Tibial artery (tissue), 4 donors: ENCODE results near the gene TCP1.
"Not testable (repeated sequence)": the region's sequence is repeated elsewhere in the genome, so short reads cannot be mapped to it uniquely, and the experiment has no call there.

Experiments used
- DNase-seq, 2 donors: peaks; one replicate each; pipeline ENCODE4 v3.0.0-alpha.2; 2019
- H3K27ac ChIP-seq, 2 donors: fragments of 200-600 bp; sonication (generic) in 1 of 2; 1 replicate in 1 of 2; 2 replicates in 1 of 2; pipeline ENCODE4 v1.5.1; 2018 to 2019; ENCODE audit warnings: mild to moderate bottlenecking in 1 of 2
- H3K27me3 ChIP-seq, 2 donors: fragments of 200-600 bp; sonication (generic) in 1 of 2; one replicate each; pipeline versions ENCODE4 v1.5.1 to v1.6.0; 2016 to 2019
- H3K36me3 ChIP-seq, 3 donors: fragments of 200-600 bp; sonication (generic) in 2 of 3; one replicate each; pipeline ENCODE4 v1.5.1; 2016 to 2019; ENCODE audit warnings: mild to moderate bottlenecking in 2 of 3
- H3K4me1 ChIP-seq, 4 donors: fragments of 200-600 bp; sonication (generic) in 2 of 4; 1 replicate in 3 of 4; 2 replicates in 1 of 4; pipeline ENCODE4 v1.5.1; 2016 to 2019
- H3K4me3 ChIP-seq, 2 donors: fragments of 200-600 bp; sonication (generic) in 1 of 2; 1 replicate in 1 of 2; 2 replicates in 1 of 2; pipeline ENCODE4 v1.5.1; 2018 to 2019; ENCODE audit warnings: mild to moderate bottlenecking in 2 of 2
- H3K9me3 ChIP-seq, 3 donors: fragments of 200-600 bp; sonication (generic) in 1 of 3; one replicate each; pipeline ENCODE4 v1.5.1; 2016 to 2019
- intact Hi-C: fragments of 100-400 bp; cut with DNase I; formaldehyde crosslinking; loops from one replicate; pipeline ENCODE4 v1.15.0; 2023; ENCODE audit warnings: low total_unique reads
- TF ChIP-seq, protein P1 (sequence below), 2 experiments: fragments of 200-600 bp in 1 of 2; fragments of 450-650 bp in 1 of 2; IDR thresholded peaks; one replicate each; pipeline ENCODE4 v1.5.1; 2017 to 2019; ENCODE audit warnings: antibody characterized with exemption in 2 of 2, mild to moderate bottlenecking in 1 of 2, moderate library complexity in 1 of 2

Gene TCP1

DNA sequence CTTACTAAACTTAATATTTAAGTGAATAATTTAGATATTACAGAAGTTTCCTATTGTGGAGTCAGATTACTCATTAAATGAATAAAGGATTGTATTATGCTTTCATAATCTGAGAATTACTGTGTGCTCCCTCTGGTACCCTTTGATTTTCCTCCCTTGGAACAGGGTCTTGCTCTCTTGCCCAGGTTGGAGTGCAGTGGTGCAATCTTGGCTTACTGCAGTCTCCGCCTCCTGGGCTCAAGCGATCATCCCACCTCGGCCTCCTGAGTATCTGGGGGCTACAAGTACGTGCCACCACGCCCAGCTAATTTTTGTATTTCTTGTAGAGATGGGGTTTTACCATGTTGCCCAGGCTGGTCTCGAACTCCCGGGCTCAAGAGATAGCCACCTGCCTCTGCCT, 52.5 kb downstream of the TCP1 start:
- no peak for DNase-seq
- peaks cover 0 to 63% (median 20%) of the 10 kb centered on the region in 4 donors for H3K4me1 ChIP-seq
- no peak overlapping the region for H3K4me3 ChIP-seq
- no peaks in the 10 kb centered on the region for H3K27me3 ChIP-seq
- intact Hi-C loops = no loop called here
- peaks cover 12 to 25% (median 18%) of the 10 kb centered on the region in 3 donors for H3K36me3 ChIP-seq
- H3K9me3 ChIP-seq = no peaks in the 10 kb centered on the region
- TF ChIP-seq, protein P1, sequence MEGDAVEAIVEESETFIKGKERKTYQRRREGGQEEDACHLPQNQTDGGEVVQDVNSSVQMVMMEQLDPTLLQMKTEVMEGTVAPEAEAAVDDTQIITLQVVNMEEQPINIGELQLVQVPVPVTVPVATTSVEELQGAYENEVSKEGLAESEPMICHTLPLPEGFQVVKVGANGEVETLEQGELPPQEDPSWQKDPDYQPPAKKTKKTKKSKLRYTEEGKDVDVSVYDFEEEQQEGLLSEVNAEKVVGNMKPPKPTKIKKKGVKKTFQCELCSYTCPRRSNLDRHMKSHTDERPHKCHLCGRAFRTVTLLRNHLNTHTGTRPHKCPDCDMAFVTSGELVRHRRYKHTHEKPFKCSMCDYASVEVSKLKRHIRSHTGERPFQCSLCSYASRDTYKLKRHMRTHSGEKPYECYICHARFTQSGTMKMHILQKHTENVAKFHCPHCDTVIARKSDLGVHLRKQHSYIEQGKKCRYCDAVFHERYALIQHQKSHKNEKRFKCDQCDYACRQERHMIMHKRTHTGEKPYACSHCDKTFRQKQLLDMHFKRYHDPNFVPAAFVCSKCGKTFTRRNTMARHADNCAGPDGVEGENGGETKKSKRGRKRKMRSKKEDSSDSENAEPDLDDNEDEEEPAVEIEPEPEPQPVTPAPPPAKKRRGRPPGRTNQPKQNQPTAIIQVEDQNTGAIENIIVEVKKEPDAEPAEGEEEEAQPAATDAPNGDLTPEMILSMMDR (IDR thresholded peaks at IDR 0.05) = no peak
- H3K27ac ChIP-seq = no peak overlapping the region

DNA sequence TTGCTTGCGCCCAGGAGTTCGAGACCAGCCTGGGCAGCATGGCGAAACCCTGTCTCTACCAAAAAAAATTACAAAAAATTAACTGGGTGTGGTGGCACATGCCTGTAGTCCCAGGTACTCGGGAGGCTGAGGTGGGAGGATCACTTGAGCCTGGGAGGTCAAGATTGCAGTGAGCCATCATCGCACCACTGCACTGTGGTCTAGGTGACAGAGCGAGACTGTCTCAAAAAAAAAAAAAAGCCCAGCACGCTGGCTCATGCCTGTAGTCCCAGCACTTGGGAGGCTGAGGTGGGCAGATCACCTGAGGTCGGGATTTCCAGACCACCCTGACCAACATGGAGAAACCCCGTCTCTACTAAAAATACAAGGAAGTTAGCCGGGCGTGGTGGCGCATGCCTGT, 56.0 kb downstream of the TCP1 start:
- H3K27ac ChIP-seq, H3K4me3 ChIP-seq, DNase-seq, H3K9me3 ChIP-seq, H3K27me3 ChIP-seq, intact Hi-C loops, H3K36me3 ChIP-seq: not testable (repeated sequence)
- peaks cover 0 to 90% (median 33%) of the 10 kb centered on the region in 4 donors for H3K4me1 ChIP-seq

DNA sequence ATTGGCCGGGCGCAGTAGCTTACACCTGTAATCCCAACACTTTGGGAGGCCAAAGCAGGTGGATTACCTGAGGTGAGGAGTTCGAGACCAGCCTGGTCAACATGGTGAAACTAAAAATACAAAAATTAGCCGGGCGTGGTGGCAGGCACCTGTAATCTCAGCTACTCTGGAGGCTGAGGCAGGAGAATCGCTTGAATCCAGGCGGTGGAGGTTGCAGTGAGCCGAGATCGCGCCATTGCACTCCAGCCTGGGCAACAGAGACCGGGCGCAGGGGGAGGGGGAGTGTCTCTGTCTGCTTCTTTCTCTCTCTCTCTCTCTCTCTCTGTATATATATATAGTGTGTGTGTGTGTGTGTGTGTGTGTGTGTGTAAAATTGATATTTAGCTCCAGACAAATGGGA, 56.9 kb downstream of the TCP1 start:
- H3K27me3 ChIP-seq, intact Hi-C loops, H3K9me3 ChIP-seq, DNase-seq, H3K36me3 ChIP-seq, H3K4me3 ChIP-seq, H3K27ac ChIP-seq: not testable (repeated sequence)
- peaks cover 0 to 89% (median 32%) of the 10 kb centered on the region in 4 donors for H3K4me1 ChIP-seq

GRCh38 chr6:159730332-159730676, 59.1 kb downstream of the TCP1 start:
- TF ChIP-seq, protein P1 (IDR thresholded peaks at IDR 0.05) = no peak
- H3K27ac ChIP-seq = peak overlapping the region in 1 of 2 donors; percentile 99
- peak overlapping the region in 1 of 2 donors; percentile 96 for H3K4me3 ChIP-seq
- no peaks in the 10 kb centered on the region for H3K36me3 ChIP-seq
- intact Hi-C loops = no loop called here
- H3K4me1 ChIP-seq = peaks cover 0 to 73% (median 29%) of the 10 kb centered on the region in 4 donors
- no peak for DNase-seq
- no peaks in the 10 kb centered on the region for H3K9me3 ChIP-seq
- no peaks in the 10 kb centered on the region for H3K27me3 ChIP-seq

- no peaks in the 10 kb centered on the region for H3K36me3 ChIP-seq
- no peaks in the 10 kb centered on the region for H3K27me3 ChIP-seq
- peak overlapping the region; percentile 24 to 99 for H3K27ac ChIP-seq
- peaks cover 0 to 69% (median 29%) of the 10 kb centered on the region in 4 donors for H3K4me1 ChIP-seq
- H3K9me3 ChIP-seq = no peaks in the 10 kb centered on the region
- DNase-seq = no peak
- TF ChIP-seq, protein P1 (IDR thresholded peaks at IDR 0.05) = no peak
- intact Hi-C loops = loop anchor here (5.0 kb wide), 1 partner anchor 33 kb away; the partner anchor contains the start of gene ACAT2
- peak overlapping the region; percentile 84 to 96 for H3K4me3 ChIP-seq
Measured at GRCh38 chr6:159729598-159730331, 59.6 kb downstream of the TCP1 start.

GRCh38 chr6:159728531-159728964, 60.9 kb downstream of the TCP1 start:
- intact Hi-C loops = loop anchor here (5.0 kb wide), 1 partner anchor 34 kb away; the partner anchor contains the start of gene ACAT2
- H3K27me3 ChIP-seq = no peaks in the 10 kb centered on the region
- peaks cover 0 to 57% (median 28%) of the 10 kb centered on the region in 4 donors for H3K4me1 ChIP-seq
- DNase-seq = no peak
- peak overlapping the region; percentile 84 to 96 for H3K4me3 ChIP-seq
- TF ChIP-seq, protein P1 (IDR thresholded peaks at IDR 0.05) = no peak
- no peaks in the 10 kb centered on the region for H3K36me3 ChIP-seq
- H3K27ac ChIP-seq = peak overlapping the region; percentile 99
- no peaks in the 10 kb centered on the region for H3K9me3 ChIP-seq
